ENCODE measurements around the gene TANC1.
"Not testable (repeated sequence)": the region's sequence is repeated elsewhere in the genome, so short reads cannot be mapped to it uniquely, and the experiment has no call there.

The TANC1 gene

GRCh38 chr2:159124931-159125467 is 156.6 kb downstream of the TANC1 start:
- DNase-seq: no peak

DNA sequence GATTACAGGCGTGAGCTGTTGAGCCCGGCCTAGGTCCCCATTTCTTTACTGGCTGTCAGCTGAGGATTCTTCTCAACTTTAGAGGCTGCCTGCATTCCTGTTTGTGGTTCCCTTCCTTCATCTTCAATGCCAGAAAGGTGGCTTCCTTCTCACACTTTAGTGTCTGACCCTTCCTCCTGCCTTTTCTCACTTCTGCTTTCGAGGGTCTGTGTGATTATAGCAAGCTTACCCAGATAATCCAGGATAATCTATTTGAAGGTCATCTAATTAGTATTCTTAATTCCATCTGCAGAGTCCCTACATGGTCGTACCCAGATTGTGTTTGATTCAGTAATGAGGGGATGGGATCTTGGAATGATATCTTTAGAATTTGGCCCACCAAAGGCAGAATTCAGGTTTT is 157.4 kb downstream of the TANC1 start:
- DNase-seq: no peak

DNA sequence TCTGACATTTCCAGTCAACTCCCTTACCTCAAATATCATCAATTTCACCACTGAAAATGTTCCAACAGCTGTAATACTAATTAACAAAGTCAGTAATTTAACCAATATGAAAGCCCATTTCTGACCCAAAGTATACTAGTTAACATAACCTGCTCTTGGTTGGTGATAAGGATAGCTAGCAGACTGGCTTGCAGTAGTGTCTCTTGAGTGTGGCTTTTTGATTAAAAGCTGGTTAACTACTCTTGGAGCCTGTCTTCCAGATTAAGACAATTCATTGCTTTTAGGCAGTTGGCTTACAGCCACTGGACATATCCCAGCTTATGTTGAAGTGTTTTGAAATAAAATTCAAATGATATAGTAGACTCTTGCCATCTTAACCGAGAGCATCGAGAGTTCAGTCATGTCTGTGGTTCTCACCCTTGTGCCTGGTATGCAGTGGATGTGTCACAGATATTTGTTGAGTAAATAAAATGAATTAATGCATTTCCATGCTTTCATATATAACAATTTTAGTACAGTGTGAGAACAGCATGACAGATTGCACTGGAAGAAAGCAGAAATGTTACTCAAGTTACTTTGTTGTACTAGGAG is 158.1 kb downstream of the TANC1 start:
- no peak for DNase-seq

DNA sequence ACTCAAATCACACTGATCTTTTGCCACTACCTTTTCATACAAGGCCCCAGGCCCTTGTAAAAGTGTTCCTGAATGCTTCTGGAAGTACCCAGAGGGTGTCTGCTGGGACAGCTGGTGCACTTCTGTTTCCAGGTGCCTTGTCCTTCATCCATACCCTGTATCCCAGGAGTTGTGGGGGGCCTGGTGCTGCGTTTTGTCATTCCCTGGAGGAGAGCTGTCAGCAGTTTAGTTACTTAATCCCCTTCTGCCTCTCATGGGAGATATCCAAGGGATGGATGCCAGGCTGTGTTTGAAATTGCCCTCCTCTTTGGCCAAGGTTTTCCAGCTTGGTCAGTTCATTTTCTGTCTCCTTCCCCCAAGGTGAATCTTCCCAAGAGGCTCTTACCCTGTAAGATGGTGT is 159.8 kb downstream of the TANC1 start:
- no peak for DNase-seq

- no peak for DNase-seq
These were observed 160.8 kb downstream of the TANC1 start for GRCh38 chr2:159129269-159129668.

GRCh38 chr2:159129824-159130223 is 161.4 kb downstream of the TANC1 start:
- no peak for DNase-seq

DNA sequence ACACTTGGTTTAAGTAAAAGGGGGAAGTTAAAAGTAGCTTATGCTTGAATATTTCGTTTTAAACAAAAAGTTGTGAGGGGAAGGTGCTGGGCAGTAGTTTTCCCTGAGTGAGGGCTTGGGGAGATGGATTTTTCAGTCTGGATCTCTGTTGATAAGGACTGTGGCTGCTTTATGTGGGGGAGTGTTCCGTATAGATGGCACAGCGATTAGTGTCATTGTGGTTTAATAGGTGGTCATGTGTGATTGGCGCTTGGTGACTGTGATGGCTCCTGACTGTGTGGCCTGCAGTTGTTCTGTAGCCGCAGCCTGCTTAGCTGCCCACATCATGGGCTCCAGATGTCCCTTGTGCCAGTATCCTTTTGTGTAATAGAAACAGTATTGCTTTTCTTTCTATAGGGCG is 161.9 kb downstream of the TANC1 start:
- no peak for DNase-seq

DNA sequence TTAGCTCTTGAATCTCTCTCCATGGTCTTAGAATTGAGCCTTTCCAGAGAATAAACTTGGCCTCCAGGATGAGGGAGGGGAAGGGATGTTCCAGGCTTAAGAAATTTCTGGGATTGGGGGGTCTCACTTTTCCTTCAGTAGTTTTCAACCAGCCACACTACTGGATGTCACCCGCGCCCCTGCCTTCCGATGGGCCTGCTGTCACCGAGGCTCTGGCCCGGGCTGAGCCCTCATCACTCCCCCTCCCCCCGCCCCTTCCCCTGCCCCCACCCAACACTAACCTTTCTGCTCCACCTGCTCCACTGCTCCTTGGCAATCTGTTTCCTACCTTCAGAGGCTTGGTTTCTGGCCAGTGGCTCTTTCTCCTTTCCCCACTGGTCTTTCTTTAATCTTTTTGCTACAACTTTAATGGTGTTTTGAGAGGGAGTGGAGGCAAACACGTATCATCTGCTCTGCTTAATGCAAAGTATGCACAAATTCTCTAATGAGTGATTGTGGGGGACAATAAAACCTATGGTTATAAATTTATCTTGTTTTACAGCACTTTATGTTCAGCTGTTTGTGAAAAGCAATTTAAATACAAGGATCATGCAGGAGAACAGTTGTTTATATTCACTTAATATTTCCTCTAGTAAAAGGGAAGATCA is 162.9 kb downstream of the TANC1 start:
- DNase-seq: no peak

DNA sequence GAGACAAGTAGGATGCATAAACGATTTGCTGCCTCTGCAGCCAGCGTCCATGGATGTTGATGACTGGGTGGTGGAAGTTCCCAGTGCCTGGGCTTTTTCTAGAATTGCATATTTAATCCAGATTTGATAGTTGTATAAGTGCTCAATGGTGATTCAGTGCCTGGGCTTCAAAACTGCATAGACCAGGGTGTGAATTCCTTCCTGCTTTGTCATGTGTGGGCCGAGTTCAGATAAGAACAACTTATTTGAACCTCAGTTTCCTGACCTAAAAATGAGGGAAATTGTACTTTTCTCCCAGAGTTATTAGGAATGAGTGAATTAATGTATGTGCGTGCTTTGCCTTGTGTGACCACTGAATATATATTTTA is 163.5 kb downstream of the TANC1 start:
- DNase-seq: no peak

GRCh38 chr2:159133797-159134196 is 165.4 kb downstream of the TANC1 start:
- DNase-seq: no peak

DNA sequence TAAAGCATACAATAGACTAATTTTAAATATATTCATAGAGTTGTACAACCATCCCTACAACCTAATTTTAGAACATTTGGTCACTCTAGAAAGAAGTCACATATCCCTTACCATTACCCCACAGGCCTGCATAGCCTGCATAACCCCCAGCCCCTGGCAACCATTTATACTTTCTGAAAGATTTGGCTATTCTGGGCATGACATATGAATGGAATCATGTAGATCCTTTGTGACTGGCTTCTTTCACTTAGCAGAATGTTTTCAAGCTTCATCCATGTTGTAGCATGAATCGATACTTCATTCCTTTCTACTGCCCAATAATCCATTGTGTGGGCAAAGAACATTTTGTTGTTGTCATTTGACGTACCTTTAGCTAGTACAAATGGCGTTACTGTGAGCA is 166.5 kb downstream of the TANC1 start:
- DNase-seq: no peak

- DNase-seq: no peak
These were observed 168.0 kb downstream of the TANC1 start for GRCh38 chr2:159136391-159136790.

GRCh38 chr2:159137511-159138241 is 169.2 kb downstream of the TANC1 start:
- DNase-seq: no peak

- DNase-seq: no peak
These were observed 170.3 kb downstream of the TANC1 start for GRCh38 chr2:159138642-159139182.

- DNase-seq: no peak
These were observed 170.9 kb downstream of the TANC1 start for GRCh38 chr2:159139216-159139933.

- DNase-seq: no peak
These were observed 171.8 kb downstream of the TANC1 start for GRCh38 chr2:159140070-159140769.

DNA sequence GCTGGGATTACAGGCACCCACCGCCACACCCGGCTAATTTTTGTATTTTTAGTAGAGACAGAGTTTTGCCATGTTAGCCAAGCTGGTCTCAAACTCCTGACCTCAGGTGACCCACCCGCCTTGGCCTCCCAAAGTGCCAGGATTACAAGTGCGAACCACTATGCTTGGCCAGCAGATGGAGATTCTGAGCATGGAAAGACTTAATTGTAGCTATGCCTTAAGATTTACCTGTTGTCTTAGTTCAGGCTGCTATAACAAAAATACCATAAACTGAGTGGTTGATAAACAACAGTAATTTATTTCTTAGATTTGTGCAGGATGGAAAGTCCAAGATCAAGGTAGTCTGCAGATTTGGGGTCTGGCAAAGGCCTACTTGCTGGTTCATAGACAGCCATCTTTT is 172.4 kb downstream of the TANC1 start:
- not testable (repeated sequence) for DNase-seq

GRCh38 chr2:159144776-159145614 is 176.6 kb downstream of the TANC1 start:
- DNase-seq: no peak

- no peak for DNase-seq
These were observed 177.4 kb downstream of the TANC1 start for GRCh38 chr2:159145745-159146354.

GRCh38 chr2:159146996-159147666 is 178.7 kb downstream of the TANC1 start:
- no peak for DNase-seq

DNA sequence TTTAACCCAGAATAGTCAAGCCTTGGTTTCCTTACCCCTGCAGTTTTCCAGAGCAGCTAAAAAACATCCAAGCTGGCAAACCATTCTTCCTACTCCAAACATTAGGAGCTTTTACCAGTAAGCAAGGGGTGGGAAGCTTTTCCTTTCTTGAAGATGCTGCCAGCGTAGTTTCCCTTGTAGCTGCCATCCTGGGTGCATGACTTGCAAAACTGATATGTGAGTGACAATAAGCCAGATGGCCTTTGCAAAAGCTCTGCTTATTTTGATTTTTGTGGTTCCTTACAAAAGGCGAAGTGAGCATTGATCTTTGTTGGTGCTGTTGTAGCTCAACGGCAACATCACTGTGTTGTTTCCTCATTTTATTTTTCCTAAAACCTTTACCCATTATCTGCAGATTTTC is 179.2 kb downstream of the TANC1 start:
- no peak for DNase-seq
